ENCODE data around the gene FSTL4.

DNA sequence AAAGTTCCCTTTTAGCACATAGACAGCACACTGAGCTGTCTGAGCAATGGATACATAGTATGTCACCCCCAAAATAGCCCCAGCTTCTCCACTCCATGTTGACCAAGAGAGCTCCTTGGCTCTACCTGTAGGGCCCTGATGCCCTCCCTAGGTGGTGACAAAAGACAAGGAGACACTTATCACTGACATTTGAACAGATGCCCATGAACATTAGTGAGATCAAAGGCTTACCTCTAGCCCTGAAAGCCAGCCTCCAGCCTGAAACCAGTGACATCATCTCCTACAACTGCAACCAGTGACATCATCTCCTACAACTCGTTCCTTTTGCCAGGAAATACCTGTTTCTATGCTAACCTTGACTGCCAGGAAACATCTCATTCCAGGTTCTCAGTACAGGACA lies 122.7 kb downstream of the FSTL4 start:
- TF ChIP-seq, protein P1, sequence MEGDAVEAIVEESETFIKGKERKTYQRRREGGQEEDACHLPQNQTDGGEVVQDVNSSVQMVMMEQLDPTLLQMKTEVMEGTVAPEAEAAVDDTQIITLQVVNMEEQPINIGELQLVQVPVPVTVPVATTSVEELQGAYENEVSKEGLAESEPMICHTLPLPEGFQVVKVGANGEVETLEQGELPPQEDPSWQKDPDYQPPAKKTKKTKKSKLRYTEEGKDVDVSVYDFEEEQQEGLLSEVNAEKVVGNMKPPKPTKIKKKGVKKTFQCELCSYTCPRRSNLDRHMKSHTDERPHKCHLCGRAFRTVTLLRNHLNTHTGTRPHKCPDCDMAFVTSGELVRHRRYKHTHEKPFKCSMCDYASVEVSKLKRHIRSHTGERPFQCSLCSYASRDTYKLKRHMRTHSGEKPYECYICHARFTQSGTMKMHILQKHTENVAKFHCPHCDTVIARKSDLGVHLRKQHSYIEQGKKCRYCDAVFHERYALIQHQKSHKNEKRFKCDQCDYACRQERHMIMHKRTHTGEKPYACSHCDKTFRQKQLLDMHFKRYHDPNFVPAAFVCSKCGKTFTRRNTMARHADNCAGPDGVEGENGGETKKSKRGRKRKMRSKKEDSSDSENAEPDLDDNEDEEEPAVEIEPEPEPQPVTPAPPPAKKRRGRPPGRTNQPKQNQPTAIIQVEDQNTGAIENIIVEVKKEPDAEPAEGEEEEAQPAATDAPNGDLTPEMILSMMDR (IDR thresholded peaks at IDR 0.05) = no peak
- no peak for TF ChIP-seq POLR2A (IDR thresholded peaks at IDR 0.05)

Measured in body of pancreas (tissue), 4 donors.